ENCODE results near the gene MANEAL. TPM values are rescaled to one million over a fixed set of nuclear protein-coding genes. Genes with fewer than 3 reads are reported as not detected.

Gene MANEAL
- total RNA-seq, 1 experiment from 2014 or later: 22.7 TPM

GRCh38 chr1:37844536-37844935 is 50.9 kb downstream of the MANEAL start:
- Histone ChIP-seq H3K18ac (ENCODE audit: insufficient read length, low read depth, low read length) (no peak overlapping the region), H2BK120ac (ENCODE audit: low read depth, low read length, poor library complexity, severe bottlenecking) (no peak overlapping the region), H3K79me1 (ENCODE audit: insufficient read depth, low read depth, low read length, poor library complexity, severe bottlenecking) (peaks cover 4% of the 10 kb centered on the region), H2BK15ac (ENCODE audit: low read depth, low read length) (no peak overlapping the region), H2BK20ac (ENCODE audit: low read depth, low read length, poor library complexity, severe bottlenecking) (no peak overlapping the region), H3K4me1 (ENCODE audit: insufficient read depth, low read length) (no peaks in the 10 kb centered on the region), H2BK12ac (ENCODE audit: insufficient read length, low read depth, low read length) (no peak overlapping the region), H3K4ac (ENCODE audit: low read depth, low read length) (no peak overlapping the region), H4K20me1 (ENCODE audit: control insufficient read depth, insufficient read depth, insufficient read length) (no peaks in the 10 kb centered on the region), H4K91ac (ENCODE audit: insufficient read length, low read depth, low read length) (no peak overlapping the region), H3K56ac (ENCODE audit: insufficient read length, low read depth, low read length) (no peak overlapping the region), H3K23me2 (ENCODE audit: insufficient read length, low read depth, low read length, poor library complexity, severe bottlenecking) (no peaks in the 10 kb centered on the region), H2AK5ac (ENCODE audit: insufficient read length, low read length) (no peak overlapping the region), H3K27ac (ENCODE audit: insufficient read length, low read depth, low read length) (no peak overlapping the region), H3T11ph (ENCODE audit: low read length) (no peak overlapping the region), H3K79me2 (ENCODE audit: insufficient read depth, low read length) (no peaks in the 10 kb centered on the region), H2AFZ (ENCODE audit: low read length) (no peak overlapping the region), H3K9me3 (ENCODE audit: control insufficient read depth, low read depth, low read length) (no peaks in the 10 kb centered on the region), H4K8ac (replicated peaks; ENCODE audit: insufficient read length, low read depth, low read length) (no peak overlapping the region), H3K9ac (ENCODE audit: extremely low read depth, insufficient read length, low read length) (no peak overlapping the region), H3K27me3 (ENCODE audit: insufficient read depth, low read length) (no peaks in the 10 kb centered on the region), H2BK5ac (ENCODE audit: insufficient read length, low read length) (no peak overlapping the region), H3K4me2 (ENCODE audit: insufficient read depth, insufficient read length, low read length) (no peak overlapping the region), H3K23ac (ENCODE audit: insufficient read length, low read depth, low read length) (no peak overlapping the region), H4K5ac (ENCODE audit: insufficient read length, low read depth, low read length) (no peak overlapping the region), H3K14ac (ENCODE audit: insufficient read depth, low read length) (no peak overlapping the region)
- Mint-ChIP-seq H3K36me3 (ENCODE audit: insufficient read depth in 1 of 3, low read depth in 3 of 3) (peaks cover 0 to 8% (median 3%) of the 10 kb centered on the region in 3 experiments; a peak in 3 of 7 replicates), H3K4me3 (no peak overlapping the region), H3K9me3 (no peaks in the 10 kb centered on the region), H3K27me3 (ENCODE audit: low read depth) (no peaks in the 10 kb centered on the region), H3K27ac (no peak overlapping the region), H3K4me1 (no peaks in the 10 kb centered on the region)
- no peak for TF ChIP-seq CTCF (conservative IDR thresholded peaks at IDR 0.05)
- no peak for DNase-seq
